ENCODE results near the gene FAM89A.

Gene FAM89A

DNA sequence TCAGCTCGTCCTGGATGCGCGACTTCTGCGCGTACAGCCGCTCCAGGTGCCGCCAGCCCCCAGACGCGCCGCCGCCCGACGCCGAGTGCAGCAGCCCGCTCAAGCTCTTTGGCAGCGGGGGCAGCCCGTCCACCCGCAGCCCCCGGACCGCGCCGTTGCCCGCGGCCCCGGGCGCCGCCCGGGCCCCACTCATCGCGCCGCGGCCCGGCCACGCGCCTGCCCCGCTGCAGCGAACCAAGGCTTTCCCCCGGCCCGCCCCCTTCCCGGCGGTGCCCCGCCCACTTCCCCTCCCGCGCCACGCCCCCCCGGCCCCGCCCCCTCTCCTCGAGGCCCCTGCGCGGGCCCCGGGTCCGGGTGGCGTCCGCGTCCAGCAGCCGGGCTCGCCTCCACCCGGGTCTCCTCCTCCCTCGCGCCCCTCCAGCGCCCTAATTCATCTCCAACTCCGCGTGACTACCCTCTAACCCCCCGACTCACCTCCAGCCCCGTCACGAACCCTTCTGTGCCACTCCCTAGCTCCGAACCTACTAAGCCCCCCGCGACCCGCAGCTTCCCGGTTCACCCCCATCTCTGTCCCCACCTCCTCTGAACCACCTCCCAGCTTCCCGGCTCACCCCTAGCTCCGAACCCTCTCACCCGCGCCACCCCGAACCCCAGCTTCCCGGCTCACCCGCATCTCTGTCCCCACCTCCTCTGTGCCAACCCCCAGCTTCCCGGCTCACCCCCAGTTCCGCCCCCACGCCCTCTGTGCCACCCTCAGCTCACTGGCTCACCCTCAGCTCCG is at the start of gene FAM89A:
Gene FAM89A (minus strand): TSS at position 236 of the 781 bp plus-strand sequence. CDS start 43 bp downstream, at position 193.
- DNase-seq (ENCODE audit: low read depth in 2 of 2), result peak; percentile 66 to 67

DNA sequence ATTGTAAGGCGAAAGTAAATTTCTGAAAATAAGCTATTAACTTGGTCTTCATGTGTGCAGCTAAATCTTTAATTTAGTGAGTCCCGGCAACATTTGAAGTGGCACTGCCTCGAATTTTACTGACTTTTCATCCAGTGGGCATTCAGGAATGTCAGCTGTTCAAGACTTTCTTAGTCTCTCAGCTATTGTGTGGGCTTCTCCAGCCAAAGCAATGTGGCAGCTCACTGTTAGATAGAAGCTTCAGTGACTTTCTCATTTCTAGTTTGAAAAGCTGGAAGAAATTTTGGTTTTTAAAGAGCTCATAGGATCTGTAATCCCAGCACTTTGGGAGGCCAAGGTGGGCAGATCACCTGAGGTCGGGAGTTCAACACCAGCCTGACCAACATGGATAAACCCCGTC is 44.3 kb upstream of the FAM89A start:
- no peak for DNase-seq (ENCODE audit: low read depth in 2 of 2)

DNA sequence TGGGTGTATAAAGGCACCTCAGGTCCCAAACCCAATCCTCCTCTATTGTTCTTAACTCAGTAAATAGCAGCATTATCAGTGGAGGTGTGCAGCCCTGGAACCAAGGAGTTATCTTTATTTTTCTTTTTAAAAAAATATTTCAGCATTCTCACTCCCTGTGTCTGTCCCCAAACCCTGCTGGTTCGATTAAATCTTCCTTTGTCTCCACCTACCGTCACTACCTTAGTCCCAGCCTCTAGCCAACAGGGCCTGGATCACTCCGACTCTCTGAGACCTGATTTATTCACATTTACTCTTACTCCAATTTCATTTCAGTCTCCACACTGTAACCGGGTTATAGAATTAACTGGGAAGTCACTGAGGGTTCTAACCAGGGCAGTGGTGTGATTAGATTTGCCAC is 39.1 kb upstream of the FAM89A start:
- DNase-seq (ENCODE audit: low read depth in 2 of 2), result no peak

DNA sequence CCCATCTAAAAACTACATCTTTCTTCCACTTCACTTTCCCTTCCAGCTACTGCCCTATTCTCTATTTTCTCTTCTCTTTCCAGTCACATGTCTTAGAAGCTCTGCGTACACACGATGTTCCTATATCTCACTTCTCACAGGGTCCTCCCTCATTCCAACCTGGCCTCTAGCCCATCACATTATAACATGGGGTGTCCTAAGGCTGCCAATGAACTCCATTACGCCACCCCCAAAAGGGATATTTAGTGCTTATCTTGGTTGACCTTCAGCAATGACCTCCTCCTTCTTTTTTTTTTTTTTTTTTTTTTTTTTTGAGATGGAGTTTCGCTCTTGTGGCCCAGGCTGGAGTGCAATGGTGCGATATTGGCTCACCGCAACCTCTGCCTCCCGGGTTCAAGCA is 38.2 kb upstream of the FAM89A start:
- no peak for DNase-seq (ENCODE audit: low read depth in 2 of 2)

DNA sequence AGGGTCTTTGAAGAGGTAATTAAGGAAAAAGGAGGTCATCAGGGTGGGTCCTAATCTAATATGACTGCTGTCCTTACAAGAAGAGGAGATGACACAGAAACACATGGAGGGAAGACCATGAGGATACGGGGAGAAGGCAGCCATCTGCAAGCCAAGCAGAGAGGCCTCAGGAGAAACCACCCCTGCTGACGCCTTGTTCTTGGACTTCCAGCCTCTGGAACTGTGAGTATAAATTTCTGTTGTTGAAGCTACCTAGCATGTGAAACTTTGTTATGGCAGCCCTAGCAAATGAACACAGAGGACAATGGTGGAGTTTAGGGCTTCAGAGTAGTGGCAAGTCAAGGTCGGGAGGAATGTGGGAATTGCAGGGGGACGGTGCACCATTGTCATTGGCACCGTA is 36.7 kb upstream of the FAM89A start:
- DNase-seq (ENCODE audit: low read depth in 2 of 2), result no peak

DNA sequence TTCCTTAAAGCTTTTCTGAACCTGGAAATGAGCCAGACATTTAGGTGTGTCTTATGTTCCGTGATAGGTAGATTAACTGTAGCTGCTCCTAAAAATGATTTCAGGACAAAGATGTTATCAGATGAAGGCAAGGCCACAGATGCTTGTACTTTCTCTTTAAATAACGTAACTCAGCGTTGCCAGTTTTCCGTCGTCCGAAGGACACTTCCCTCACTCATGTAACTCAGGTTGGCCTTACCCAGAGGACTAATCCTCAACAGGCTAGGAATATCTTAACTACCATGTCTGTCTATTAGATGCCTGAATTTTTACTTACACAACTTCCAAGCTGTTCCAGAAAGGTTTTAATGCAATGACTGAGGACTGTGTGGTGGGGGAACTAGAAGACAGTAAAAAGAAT is 35.4 kb upstream of the FAM89A start:
- DNase-seq (ENCODE audit: low read depth in 2 of 2), result no peak

DNA sequence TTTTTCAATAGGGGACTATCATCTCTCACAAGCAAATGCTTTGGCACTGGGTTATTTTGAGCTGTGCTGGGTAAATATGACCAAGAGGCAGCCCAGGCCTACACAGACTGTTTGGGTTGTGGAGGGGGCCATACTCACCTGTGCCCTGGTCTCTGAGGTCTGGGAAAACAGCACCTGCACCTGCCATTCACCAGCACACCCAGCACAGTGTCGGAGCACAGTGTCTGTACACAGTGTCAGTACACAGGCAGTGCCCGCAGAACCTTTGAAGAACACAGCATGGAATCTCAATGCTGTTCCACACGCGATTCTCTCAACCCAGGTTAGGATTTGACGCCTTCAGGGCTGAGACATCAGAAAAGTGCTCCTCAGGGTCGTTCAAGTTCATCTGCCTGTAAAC is 35.0 kb upstream of the FAM89A start:
- DNase-seq (ENCODE audit: low read depth in 2 of 2), result no peak

DNA sequence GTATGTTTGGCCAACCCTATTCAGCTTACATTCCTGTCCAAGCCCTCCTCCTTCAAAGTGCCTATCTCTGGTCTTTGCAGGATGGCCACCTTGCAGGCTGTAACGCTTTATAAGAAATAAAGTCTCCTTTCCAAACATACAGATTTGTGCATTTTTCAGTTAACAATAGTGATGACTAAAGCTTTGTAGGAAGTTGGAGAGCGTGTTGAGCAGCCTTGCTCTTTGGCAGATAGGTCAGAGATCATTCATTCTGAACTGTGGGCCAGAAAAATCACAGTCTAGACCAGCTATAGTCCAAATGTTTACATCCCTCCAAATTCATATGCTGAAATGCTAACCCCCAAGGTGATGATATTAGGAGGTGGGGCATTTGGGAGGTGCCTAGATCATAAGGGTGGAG is 34.0 kb upstream of the FAM89A start:
- no peak for DNase-seq (ENCODE audit: low read depth in 2 of 2)

DNA sequence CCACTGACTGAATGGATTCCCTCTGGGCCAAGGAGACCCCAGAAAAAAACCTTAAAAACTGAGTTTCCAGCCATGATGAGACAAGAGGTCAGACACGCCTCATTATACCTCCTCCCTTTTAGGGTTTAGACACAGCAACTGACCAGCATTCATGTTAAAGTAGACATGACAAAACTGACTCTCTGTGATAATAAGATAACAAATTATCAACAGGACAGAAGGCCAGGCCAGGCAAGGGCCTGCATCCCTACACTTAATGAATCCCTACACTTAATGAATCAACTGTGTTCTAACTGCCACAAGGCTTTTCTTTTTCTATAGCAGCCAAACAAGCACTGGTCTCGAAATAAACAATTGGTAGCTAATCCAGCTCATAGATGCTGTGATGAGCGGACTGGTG is 33.3 kb upstream of the FAM89A start:
- no peak for DNase-seq (ENCODE audit: low read depth in 2 of 2)

DNA sequence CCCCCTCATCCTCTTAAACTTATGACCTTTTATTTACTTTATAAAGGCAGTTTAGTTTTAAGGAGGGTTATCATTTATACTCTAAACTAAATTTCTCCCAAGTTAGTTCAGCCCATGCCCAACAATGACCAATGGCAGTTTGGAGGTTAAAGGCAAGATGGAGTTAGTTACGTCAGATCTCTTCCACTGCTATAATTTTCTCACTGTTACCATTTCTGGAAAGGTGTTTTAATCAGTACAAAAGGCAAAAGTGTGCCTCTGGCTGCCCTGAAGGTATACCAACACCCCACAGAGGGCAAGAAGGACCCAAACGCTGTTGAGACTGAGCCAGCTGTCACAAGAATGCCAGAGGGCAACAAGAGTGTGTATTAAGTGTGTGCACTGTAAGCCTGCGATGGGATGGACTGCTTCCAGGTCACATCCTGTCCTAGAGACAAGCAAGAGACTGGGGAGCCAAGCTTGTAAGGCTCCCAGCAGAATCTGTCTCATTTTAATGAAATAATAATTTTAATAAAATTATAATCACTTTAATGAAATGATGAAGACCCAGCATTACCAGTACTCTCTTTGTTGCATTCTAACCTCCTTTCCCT is 32.5 kb upstream of the FAM89A start:
- no peak for DNase-seq (ENCODE audit: low read depth in 2 of 2)

DNA sequence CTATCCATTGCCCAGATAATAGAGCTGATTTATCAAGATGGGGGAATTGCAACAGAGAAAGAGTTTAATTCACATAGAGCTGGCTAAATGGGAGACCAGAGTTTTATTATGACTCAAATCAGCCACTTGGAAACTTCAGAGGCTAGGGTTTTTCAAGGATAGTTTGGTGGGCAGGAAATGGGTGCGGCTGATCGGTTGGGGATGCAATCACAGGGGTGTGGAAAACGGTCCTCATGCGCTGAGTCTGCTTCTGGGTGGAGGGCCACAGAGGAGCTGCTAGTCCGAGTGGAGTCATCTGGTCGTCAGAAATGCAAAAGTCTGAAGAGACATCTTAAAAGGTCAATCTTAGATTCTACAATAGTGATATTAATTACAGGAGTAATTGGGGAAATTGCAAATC is 32.0 kb upstream of the FAM89A start:
- DNase-seq (ENCODE audit: low read depth in 2 of 2), result no peak

DNA sequence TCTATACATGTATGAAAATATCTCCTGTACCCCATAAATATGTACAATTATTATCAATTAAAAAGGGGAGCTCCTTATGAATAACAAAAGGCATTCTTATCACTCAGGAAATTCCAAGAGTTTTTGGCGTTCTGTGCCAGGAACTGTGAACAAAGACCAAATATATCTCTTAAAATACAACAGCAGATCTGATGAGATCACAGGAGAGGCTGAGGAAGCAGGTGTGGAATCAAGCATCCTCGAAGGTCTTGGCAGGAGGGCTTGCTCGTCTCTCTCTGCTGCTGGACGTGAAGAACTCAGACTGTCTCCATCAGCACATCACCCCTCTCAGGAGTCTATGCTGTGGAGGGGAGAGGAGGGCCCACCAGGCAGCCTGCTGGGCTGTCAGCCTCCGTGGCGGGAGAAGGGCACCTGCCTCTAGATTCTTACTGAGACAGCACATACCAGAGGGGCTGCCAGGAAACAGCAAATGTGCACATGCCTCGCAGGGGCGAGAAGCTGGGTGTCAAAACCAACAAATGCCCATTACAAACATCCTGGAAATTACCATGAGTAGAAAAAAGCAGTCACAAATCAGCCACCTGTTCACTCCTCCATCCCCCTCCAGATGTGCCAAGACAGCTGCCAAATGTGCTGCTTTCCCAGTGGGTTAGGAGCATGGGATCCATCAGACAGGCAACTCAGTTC is 30.8 kb upstream of the FAM89A start:
- DNase-seq (ENCODE audit: low read depth in 2 of 2), result no peak

DNA sequence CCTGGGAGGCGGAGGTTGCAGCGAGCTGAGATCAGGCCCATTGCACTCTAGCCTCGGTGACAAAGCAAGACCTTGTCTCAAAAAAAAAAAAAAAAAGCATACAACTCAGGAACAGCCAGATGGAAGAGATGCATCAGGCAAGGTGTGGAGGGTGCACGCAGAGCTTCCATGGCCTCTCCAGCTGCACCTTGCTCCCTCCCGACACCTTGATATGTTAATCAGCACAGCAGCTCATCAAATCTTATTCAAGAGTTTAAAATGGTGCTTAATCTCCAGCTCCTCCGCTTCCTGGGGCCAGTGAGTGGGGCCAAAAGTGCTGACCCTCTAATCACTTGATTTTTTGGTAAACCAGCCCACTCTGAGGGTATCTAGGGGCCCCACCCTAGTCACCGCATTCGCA is 29.3 kb upstream of the FAM89A start:
- no peak for DNase-seq (ENCODE audit: low read depth in 2 of 2)

DNA sequence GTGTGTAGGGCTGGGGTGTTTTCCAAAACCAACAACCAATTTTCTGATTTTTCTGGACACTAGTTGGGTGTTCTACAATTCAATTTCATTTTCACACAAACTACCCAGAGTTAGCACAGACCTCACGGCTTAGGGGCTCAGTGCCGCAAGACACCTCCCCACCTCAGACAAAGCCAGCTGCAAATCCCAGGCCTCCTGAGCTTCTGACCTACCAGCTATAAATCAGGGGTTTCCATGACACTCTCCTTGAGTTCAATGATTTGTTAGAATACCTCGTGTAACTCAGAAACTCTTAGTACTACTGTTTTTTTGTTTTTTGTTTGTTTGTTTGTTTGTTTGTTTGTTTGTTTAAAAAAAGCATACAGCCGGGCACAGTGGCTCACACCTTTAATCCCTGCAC is 28.7 kb upstream of the FAM89A start:
- DNase-seq (ENCODE audit: low read depth in 2 of 2), result no peak

DNA sequence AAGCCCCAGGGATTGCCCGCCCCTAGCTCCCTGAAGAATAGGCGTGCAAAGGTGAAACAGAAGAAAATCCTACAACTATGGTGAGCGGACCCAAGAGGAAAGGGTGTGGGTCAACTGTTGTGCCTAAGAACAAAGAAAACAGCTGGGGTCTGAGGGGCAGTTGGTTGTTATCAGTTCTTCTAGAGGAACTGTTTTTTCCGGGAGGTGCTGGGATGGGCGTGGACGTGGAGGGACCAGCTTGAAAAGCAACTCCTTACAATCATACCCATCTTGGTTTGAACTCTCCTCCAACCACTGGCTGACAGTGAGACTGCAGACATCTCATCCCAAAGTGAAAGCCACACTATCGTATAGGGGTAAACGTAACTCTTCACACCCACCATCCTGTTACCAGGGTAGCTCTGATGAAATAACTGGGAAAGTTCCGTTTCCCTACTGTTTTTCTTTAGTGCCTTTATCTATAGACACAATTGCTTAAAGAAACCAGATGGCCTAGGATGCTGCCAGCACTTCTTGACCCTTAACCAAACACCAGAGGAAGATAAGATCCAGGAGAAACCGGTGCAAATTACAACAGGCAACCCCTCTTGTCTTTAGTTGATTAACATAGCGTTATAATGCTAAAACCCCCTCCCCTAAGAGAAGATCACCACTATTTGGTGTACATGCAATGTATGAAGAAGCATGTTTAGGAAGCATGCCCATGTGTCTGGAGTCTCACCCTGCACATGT is 25.6 kb upstream of the FAM89A start:
- no peak for DNase-seq (ENCODE audit: low read depth in 2 of 2)

DNA sequence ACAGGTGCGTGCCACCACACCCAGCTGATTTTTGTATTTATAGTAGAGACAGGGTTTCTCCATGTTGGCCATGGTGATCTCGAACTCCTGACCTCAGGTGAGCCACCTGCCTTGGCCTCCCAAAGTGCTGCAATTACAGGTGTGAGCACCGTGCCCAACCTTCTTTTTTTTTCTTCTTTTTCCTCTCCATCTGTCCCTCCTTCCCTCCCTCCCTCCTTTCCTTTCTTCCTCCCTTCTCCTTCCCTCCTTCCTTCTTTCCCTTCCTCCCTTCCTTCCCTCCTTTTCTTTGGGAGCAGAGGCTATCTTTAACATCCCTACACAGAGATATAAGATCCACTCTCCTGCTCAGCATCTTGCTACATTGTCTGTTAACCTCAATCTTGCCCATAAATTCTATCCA is 24.4 kb upstream of the FAM89A start:
- DNase-seq (ENCODE audit: low read depth in 2 of 2), result no peak

DNA sequence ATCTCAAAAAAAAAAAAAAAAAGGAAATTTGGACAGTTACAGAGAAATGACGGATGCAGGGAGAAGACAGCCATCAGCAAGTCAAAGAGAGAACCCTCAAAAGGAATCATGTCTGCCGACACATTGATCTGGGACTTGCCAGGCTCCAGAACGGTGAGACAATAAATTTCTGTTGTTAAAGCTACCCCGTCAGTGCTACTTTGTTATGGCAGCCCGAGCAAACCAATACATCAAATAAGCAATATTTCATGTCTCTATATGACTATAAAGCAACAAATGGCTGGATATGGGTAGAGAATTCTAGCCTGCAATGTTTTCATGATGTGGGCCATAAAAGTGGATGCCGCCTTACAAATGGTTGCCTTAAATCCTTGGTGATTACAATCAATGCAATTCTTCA is 23.3 kb upstream of the FAM89A start:
- DNase-seq (ENCODE audit: low read depth in 2 of 2), result no peak

DNA sequence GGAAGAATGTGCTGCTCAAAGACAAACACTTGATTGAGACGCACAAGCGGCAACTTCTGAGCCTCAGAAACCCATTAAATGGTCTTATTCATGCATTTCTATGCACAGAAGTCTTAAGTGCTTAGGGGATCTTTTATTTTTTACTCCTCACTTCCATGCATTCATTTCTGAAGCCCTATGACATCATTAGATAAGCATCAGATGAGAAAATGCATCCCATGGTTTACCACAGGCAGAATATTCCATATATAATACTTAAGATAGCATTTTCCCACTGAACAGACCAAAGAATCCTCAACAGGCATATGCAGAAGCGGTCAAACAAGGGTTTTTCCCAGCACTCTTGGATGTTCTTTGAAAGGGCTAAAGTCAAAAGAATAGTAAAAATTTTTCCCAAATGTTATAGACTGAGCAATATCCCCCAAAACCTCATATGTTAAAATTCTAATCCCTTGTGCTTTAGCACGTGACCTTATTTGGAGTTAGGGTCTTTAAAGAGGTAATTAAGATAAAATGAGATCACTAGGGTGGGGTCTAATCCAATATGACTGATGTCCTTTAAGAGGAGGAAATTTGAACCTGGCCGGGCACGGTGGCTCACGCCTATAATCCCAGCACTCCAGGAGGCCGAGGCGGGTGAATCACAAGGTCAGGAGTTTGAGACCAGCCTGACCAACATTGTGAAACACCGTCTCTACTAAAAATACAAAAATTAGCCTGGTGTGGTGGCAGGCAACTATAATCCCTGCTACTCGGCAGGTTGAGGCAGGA is 22.6 kb upstream of the FAM89A start:
- DNase-seq (ENCODE audit: low read depth in 2 of 2), result no peak

DNA sequence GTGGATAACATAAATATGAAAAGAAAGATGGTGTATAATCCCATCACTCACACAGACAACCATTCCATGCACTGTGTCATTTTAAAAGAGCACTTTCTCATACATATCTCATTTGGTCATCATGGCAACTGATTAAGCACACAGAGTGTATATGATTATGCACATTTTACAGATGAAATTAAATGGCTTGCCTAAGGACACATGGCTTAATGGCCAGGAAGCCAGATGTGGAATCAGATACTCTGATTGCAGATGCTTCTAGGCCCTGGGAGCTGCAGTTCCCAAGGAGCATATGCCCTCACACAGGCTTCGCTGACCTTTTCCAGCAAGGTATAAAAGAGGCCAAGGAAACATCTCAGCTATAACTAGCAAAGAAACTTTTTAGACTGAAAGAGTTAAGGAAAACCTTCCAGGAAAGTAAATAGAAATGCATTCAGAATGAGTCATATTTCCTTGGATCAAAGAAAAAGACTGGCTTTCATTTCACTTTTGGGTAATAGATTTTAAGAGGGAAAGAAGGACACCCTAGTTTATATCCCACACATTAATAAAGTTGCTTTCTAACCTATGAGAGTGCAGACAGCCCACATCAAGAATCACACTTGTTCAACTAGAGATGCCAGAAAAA is 19.6 kb upstream of the FAM89A start:
- DNase-seq (ENCODE audit: low read depth in 2 of 2), result no peak

DNA sequence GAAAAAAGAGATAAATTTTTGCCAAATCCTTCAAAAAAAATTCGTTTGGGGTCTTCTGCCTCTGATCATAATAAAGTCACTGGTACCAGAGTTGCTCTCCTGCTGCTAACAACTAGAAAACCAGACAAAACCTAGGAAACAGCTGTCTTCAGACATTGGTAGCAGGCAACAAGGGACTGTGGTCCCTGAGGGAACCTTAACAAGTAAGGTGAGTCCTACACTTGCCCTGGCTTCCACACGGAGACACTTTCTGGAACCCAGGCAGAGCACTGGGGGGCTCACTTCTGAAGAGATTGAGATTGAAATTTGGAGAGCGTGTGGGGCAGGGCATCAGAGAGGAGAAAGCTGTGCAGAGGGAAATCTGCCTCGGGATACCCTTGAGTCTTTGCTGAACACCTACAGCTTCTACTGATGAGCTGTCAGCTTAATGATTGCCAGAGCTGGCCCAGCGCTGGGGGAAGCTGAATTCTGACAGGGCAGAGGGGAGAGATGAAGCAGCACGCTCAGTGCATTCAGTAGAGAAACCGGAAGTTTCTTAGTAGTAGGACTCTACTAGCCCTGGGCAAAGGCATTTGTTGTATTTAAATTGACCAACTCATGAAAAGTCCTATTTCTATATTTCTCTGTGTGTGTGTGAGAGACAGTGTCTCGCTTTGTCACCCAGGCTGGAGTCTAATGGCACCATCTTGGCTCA is 18.5 kb upstream of the FAM89A start:
- no peak for DNase-seq (ENCODE audit: low read depth in 2 of 2)

DNA sequence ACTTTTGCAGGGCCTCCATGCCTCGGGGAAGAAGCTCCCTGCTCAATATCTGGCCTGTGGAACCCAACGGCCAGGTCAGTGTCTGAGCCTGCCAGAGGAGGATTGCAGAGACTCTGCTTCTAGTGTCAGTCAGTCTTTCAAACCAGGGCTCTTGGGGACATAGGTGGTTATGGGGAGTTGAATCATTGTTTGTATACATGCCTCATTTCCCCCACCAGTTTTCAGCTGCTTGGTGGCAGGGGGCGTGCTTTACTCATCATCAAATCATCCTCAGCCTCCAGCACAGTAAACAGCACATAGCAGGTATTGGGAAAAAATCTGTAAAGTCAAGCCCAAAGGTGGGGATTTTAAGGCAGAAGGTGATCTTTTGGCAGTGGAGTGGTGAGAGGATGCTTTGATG is 17.4 kb upstream of the FAM89A start:
- no peak for DNase-seq (ENCODE audit: low read depth in 2 of 2)
